ENCODE results near the gene RAB12. TPM values are rescaled to one million over a fixed set of nuclear protein-coding genes. Genes with fewer than 3 reads are reported as not detected.

The RAB12 gene
- total RNA-seq, 1 experiment from 2014 or later: 32.7 TPM

DNA sequence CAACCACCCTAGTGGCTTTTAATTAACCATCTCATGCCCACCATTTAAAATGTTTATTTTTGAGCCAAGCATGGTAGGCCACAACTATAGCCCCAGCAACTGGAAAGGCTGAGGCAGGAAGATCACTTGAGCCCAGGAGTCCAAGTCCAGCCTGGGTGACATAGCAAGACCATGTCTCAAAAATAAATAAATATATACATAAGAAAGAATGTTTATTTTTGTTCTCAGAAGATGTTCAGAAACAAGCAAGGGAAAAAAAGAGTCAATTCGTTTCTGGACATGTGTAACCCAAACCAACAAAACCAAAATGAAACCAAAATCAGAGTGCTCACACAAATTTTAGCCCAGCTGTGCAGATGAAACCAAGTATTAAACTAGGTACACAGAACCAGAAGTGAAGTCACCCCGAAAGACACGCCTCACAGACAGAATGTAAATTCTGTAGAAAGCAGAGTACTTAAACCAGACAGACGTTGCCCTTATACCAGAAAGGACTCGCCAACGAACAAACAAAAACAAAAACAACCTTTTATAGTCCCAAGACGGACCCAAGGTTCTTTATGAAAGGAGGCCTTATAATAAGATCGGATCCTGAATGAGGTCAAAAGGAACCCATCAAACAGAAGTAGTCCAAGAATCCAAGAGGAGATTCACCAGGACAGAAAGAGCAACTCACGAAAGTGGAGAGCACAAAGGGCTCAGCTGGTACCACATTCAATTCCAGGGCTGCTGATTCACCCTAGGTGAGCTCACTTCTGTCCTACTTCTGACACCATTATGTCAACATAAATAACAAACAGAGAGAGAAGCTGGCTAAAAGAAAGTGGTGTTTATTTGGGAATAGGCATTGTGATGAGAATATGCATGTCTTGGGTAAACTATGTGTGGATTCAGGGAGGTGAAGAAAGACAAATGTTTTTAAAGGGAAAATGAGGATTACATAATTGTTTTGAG, 64.3 kb downstream of the RAB12 start:
- RAD21 ChIA-PET (ENCODE audit: low non-redundant PET in 1 of 2, low total read pairs in 2 of 2, uncharacterized antibody in 2 of 2, unreplicated experiment in 2 of 2): interaction anchor here in 1 of 2 experiments (0.6 kb wide), 1 partner anchor 34 kb away, joined by 3 read pairs; no protein-coding TSS in a partner anchor
- no peak overlapping the region for H3K4me2 ChIP-seq (ENCODE audit: low read length)
- no peak overlapping the region for H3K27ac ChIP-seq (ENCODE audit: low read depth, low read length)
- H3K36me3 ChIP-seq (ENCODE audit: control insufficient read depth in 1 of 2, insufficient read depth in 2 of 2, low read length in 2 of 2): no peaks in the 10 kb centered on the region
- CTCF ChIA-PET: no interaction called here
- no peaks in the 10 kb centered on the region for H4K20me1 ChIP-seq (ENCODE audit: insufficient read depth)
- ATAC-seq: no peak
- BruUV-seq (replicated peaks): no TSS peak
- H3K79me2 ChIP-seq (ENCODE audit: insufficient read depth, low read length): no peaks in the 10 kb centered on the region
- intact Hi-C loops (cut with micrococcal nuclease): no loop called here
- TF ChIP-seq, protein P1, sequence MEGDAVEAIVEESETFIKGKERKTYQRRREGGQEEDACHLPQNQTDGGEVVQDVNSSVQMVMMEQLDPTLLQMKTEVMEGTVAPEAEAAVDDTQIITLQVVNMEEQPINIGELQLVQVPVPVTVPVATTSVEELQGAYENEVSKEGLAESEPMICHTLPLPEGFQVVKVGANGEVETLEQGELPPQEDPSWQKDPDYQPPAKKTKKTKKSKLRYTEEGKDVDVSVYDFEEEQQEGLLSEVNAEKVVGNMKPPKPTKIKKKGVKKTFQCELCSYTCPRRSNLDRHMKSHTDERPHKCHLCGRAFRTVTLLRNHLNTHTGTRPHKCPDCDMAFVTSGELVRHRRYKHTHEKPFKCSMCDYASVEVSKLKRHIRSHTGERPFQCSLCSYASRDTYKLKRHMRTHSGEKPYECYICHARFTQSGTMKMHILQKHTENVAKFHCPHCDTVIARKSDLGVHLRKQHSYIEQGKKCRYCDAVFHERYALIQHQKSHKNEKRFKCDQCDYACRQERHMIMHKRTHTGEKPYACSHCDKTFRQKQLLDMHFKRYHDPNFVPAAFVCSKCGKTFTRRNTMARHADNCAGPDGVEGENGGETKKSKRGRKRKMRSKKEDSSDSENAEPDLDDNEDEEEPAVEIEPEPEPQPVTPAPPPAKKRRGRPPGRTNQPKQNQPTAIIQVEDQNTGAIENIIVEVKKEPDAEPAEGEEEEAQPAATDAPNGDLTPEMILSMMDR (IDR thresholded peaks at IDR 0.05 in 2 of 3, conservative IDR thresholded peaks at IDR 0.05 in 1 of 3; ENCODE audit: borderline replicate concordance in 1 of 3, insufficient read depth in 1 of 3, low read depth in 2 of 3, low read length in 2 of 3): no peak
- TF ChIP-seq EZH2phosphoT487 (IDR thresholded peaks at IDR 0.05; ENCODE audit: borderline replicate concordance): no peak
- no peak for TF ChIP-seq CBX3 (IDR thresholded peaks at IDR 0.05; ENCODE audit: low read depth)
- no peak for TF ChIP-seq SP1 (IDR thresholded peaks at IDR 0.05; ENCODE audit: low read depth)
- TF ChIP-seq ZFX (IDR thresholded peaks at IDR 0.05): no peak
- no peak for TF ChIP-seq POLR2A (IDR thresholded peaks at IDR 0.05; ENCODE audit: borderline replicate concordance, extremely low read depth, insufficient read depth, insufficient read length)
- TF ChIP-seq POLR2AphosphoS5 (IDR thresholded peaks at IDR 0.05; ENCODE audit: low read depth, low read length): no peak
- no peak for TF ChIP-seq SIN3A (IDR thresholded peaks at IDR 0.05; ENCODE audit: low read depth)
- H3K4me3 ChIP-seq (replicated peaks in 1 of 2; ENCODE audit: low read depth in 1 of 2, low read length in 2 of 2): no peak overlapping the region
- no peak for DNase-seq (ENCODE audit: low read depth, low spot score)
- POLR2A ChIA-PET: no interaction called here
- H3K4me1 ChIP-seq (ENCODE audit: control insufficient read depth in 1 of 2, insufficient read depth in 2 of 2, low read length in 2 of 2): no peaks in the 10 kb centered on the region
- no peaks in the 10 kb centered on the region for H3K9me3 ChIP-seq (ENCODE audit: control insufficient read depth in 1 of 2, insufficient read depth in 1 of 2, low read depth in 1 of 2, low read length in 2 of 2)
- no peaks in the 10 kb centered on the region for H3K9me2 ChIP-seq (ENCODE audit: insufficient read depth)
- H2AFZ ChIP-seq (ENCODE audit: low read depth, low read length, poor library complexity, severe bottlenecking): no peak overlapping the region
- H3K9ac ChIP-seq (ENCODE audit: low read length): no peak overlapping the region
- H3K27me3 ChIP-seq (ENCODE audit: insufficient read depth, low read length): no peaks in the 10 kb centered on the region
